NCI-H510A treated with DMSO at 0.1 percent for 48 hours (cell line): ENCODE measurements around the gene EIF4G1.

ENCODE experiments used
- DNase-seq: peaks from one replicate; lab custom pipeline; 2025; lab: John Stamatoyannopoulos, UW

Gene EIF4G1

DNA sequence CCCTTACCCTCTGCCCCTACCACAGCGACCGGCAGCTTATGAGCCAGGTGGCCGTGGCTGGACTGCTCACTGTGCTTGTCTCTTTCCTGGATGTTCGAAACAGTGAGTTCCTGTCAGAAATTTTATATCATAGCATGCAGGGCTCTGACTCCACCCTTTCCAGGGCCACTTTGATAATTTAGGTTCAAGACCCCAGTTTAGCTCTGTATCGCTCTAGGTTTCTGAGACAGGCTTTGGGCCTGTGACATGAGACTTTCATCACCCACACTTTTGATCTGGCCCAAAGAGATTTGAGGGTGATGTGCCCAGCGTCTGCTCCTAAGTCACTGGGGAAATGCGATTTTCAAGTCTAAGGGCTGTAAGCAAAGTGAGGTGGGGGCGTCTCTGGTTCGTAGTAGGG lies 6.5 kb upstream of the EIF4G1 start:
- no peak for DNase-seq

DNA sequence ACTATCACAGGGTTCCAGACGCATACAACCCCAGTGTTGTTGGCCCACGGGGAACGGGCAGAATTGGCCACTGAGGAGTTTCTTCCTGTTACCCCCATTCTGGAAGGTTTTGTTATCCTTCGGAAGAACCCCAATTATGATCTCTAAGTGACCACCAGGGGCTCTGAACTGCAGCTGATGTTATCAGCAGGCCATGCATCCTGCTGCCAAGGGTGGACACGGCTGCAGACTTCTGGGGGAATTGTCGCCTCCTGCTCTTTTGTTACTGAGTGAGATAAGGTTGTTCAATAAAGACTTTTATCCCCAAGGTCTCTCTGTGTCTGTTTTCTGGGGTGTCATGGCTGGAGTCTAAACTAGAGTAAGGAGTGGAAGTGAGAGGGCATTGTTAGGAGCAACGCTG lies 5.7 kb upstream of the EIF4G1 start:
- DNase-seq, result no peak

DNA sequence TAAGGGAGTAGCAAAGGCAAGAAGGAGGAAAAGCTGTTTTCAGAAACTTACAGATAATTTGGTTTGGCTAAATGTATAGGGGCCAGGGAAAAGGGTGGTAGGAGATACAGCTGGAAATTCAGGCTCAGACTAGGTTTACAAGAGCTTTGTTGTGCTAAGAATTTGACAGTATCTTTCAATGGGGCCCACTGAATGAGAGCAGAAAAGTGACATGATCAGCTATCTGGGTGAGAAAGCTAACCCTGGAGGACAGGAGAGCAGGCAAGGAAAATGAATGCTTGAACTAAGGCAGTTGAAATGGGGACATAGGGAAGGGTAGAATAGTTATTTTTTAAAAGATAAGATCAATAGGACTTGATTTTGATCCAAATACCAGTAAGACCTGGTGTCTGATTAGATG lies 2.8 kb upstream of the EIF4G1 start:
- no peak for DNase-seq

DNA sequence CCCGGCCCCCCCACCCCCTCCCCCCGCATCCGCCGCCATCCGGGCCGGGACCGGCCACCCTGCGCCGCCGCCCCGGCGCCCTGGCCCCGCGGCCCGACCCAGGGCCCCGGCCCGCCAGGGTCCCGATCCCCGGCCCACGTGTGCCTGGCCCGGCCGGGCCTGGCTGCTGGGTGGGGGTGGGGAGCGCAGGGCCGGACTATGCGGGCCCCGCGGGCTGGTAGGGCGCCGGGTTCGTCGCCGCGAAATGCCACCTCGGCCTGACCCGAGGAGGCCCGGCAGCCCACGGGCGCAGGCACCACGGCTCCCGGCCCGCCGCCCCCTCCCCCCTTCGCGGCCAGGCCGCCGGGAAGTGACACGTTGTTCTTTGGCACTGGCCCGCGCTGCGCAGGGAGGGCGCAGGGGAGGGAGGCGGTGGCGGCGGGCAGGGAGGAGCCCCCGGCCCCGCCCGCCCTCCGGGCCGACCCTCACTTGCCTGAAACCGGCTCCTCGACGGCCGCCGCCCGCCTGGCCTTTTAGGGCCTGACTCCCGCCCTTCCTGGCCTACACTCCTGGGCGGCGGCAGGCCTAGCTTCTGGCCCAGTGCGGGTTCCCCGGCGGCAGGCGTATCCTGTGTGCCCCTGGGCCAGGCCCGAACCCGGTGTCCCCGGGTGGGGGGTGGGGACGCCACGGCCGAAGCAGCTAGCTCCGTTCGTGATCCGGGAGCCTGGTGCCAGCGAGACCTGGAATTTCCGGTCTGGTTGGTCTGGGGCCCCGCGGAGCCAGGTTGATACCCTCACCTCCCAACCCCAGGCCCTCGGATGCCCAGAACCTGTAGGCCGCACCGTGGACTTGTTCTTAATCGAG lies 515 bp downstream of the EIF4G1 start:
- DNase-seq, result peak; percentile 33

DNA sequence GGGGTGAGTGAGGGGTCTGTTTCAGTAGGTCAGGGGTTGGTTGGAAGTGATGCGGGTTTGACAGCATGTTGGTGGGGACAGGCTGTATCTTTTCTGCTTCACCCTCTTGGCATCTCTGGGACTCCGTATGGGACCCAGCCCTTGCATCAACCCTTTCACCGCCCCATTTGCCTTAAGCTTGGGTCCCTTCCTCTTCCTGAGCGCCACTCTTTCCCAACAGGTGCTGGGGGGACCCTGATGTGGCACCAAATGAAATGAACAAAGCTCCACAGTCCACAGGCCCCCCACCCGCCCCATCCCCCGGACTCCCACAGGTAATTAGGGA lies 1.1 kb downstream of the EIF4G1 start:
- no peak for DNase-seq

DNA sequence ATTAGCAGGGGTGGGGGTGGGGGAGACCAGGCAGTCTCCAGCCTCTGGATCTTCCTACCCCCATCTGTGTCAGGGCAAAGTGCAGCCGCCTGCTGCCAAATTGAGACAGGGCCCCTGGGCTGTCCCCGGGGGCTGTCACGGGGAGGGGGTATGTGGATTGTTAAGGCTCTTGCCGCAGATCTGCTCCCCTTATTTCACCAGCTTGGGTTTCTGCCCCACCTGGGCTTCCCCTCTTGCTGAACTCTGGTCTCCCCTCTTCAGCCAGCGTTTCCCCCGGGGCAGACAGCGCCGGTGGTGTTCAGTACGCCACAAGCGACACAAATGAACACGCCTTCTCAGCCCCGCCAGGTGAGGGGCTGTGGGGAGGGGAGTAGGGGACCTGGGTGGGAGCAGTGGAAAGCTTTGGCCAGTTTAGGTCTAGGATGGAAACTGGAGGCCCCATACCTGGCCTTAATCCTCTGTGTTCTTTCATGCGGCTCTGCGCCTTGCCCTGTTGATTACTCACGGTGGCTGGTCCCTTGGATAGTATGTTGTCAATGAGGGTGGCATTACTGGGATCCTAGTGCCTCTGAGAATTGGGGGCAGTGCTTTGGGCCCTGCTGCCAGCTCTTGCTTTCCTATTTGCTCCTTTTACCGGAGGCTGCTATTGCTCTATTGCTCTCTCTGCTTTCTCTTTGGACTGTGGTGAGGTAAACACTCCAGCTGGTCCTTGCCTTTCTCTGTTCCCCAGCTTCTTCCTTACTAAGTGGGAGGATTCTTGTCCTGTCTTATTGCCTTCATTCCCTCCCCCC lies 1.7 kb downstream of the EIF4G1 start:
- DNase-seq, result no peak

DNA sequence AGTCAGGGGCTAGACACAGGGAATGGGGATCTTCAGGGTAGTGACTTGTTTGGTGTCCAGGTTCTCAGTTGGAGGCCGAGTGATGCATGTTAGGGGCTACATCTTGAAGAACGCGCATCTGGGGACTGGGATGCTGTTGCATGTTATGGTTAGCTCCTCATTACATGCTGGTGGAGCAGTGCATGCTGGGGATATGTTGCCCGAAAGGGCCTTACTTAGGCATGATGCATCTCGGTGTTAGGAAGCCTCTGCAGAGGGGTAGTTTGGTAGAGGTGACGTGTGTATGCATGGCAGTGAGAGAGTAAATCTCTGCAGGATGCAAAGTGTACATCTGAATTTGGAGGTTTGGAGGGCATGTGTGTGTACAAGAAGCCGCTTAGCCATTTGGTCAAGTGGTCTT lies 2.4 kb downstream of the EIF4G1 start:
- no peak for DNase-seq

DNA sequence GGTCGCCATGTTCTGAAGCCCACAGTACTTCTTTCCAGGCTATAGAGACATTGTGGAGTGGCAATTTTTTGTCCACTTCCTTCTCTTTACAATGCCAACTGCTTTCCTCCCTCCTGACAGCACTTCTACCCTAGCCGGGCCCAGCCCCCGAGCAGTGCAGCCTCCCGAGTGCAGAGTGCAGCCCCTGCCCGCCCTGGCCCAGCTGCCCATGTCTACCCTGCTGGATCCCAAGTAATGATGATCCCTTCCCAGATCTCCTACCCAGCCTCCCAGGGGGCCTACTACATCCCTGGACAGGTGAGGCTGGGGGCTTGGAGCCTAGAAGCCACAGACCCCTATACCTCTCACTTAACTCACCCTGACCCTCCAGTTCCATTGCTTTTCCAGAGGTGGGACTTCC lies 2.8 kb downstream of the EIF4G1 start:
- DNase-seq, result no peak

DNA sequence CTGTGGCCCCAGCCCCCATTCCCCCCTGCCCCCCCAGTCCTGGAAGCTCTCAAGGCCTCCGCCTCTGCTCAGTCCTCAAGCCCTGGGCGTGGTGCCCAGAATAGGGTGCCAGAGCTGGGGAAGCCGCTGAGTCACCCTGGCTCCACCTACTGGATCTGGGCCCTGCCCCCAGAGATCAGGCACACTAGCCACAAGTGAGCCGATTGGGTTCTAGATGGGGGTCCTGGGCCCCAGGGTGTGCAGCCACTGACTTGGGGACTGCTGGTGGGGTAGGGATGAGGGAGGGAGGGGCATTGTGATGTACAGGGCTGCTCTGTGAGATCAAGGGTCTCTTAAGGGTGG lies 5.7 kb downstream of the EIF4G1 start:
- no peak for DNase-seq

DNA sequence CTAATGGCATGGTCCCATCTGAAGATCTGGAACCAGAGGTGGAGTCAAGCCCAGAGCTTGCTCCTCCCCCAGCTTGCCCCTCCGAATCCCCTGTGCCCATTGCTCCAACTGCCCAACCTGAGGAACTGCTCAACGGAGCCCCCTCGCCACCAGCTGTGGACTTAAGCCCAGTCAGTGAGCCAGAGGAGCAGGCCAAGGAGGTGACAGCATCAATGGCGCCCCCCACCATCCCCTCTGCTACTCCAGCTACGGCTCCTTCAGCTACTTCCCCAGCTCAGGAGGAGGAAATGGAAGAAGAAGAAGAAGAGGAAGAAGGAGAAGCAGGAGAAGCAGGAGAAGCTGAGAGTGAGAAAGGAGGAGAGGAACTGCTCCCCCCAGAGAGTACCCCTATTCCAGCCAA lies 7.3 kb downstream of the EIF4G1 start:
- no peak for DNase-seq

DNA sequence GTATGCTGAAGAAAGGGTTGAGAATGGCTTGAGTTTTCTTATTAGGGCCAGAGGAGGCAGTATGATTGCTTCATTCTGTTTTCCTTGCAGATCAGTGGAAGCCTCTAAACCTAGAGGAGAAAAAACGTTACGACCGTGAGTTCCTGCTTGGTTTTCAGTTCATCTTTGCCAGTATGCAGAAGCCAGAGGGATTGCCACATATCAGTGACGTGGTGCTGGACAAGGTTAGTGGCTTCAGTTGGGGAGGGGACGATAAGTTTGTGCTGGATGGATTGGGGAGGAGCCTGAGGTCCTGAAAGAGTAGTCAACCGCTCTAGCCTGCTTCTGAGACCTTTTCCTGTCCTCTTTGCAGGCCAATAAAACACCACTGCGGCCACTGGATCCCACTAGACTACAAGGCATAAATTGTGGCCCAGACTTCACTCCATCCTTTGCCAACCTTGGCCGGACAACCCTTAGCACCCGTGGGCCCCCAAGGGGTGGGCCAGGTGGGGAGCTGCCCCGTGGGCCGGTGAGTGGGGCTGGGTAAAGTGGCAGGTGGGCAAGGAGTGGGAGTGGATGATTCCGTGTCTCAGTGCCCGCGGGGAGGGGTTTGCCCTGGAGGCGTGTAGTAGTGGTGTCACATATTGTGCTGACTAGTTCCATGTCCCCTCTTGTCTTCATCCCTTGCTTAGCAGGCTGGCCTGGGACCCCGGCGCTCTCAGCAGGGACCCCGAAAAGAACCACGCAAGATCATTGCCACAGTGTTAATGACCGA lies 8.5 kb downstream of the EIF4G1 start:
- no peak for DNase-seq

DNA sequence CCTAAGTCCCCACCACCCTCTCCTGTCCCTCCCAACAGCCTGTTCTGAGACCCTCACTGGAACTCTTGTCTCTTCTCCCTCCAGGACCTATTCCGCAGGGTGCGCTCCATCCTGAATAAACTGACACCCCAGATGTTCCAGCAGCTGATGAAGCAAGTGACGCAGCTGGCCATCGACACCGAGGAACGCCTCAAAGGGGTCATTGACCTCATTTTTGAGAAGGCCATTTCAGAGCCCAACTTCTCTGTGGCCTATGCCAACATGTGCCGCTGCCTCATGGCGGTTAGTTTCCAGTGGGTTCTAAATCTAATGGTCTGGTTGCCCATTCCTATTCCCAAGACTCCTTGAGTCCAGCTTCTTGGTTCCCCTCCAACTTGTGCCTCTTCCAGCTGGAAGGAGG lies 9.3 kb downstream of the EIF4G1 start:
- DNase-seq, result no peak

DNA sequence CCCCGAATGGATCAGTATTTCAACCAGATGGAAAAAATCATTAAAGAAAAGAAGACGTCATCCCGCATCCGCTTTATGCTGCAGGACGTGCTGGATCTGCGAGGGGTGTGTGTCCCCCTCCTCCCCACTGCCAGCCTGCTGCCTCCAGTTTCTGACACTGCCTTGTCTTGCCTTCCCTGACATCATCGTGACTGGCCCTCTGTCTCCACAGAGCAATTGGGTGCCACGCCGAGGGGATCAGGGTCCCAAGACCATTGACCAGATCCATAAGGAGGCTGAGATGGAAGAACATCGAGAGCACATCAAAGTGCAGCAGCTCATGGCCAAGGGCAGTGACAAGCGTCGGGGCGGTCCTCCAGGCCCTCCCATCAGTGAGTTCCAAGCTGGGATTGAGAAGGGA lies 10.9 kb downstream of the EIF4G1 start:
- DNase-seq, result no peak

DNA sequence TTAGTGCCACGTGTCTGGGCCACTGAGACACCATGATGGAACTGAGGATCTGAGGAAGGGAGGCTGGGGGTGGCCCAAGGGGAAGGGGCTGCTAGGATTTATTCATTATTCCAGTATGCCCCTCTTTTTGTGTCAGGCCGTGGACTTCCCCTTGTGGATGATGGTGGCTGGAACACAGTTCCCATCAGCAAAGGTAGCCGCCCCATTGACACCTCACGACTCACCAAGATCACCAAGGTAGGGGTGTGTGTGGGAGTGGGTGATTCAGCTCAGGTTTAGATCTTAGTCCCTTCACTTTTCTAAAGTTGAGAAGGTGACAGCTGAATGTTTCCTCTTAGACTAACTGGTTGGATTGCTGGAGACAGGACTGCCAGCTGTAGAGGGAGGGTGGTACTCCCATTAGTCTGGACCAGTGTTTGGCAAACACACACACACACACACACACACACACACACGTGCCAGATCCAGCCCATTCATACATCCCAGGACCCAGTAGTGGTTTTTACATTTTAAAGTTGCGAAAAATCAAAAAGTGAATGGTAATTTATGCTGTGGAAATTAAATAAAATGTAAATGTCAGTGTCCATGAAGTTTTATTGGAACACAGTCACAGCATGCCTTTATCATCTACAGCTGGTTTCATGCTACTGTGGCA lies 11.4 kb downstream of the EIF4G1 start:
- DNase-seq, result no peak

DNA sequence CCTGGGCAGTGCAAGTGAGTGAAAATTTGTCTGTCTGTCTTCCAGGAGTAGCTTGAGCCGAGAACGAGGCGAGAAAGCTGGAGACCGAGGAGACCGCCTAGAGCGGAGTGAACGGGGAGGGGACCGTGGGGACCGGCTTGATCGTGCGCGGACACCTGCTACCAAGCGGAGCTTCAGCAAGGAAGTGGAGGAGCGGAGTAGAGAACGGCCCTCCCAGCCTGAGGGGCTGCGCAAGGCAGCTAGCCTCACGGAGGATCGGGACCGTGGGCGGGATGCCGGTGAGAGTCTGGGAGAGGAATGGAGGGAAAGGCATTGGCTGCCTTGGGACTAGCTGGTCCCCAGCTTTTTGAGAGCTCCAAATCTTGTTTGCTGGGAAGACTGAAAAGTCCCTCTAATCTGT lies 12.8 kb downstream of the EIF4G1 start:
- DNase-seq, result no peak

DNA sequence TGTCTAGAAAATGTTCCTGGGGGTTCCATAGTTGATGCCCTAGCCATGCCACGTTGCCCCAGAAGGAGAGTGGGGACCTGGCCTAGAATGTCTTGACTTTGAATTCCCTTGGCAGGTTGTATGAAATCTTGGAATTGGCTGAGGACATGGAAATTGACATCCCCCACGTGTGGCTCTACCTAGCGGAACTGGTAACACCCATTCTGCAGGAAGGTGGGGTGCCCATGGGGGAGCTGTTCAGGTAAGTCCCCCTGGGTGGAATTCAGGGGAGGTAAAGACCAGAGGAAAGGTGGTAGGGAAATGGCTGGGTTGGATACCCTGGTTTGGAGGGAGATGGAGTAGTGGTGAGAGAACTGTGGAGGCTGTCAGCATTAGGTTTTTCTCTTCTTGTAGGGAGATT lies 14.1 kb downstream of the EIF4G1 start:
- DNase-seq, result no peak

DNA sequence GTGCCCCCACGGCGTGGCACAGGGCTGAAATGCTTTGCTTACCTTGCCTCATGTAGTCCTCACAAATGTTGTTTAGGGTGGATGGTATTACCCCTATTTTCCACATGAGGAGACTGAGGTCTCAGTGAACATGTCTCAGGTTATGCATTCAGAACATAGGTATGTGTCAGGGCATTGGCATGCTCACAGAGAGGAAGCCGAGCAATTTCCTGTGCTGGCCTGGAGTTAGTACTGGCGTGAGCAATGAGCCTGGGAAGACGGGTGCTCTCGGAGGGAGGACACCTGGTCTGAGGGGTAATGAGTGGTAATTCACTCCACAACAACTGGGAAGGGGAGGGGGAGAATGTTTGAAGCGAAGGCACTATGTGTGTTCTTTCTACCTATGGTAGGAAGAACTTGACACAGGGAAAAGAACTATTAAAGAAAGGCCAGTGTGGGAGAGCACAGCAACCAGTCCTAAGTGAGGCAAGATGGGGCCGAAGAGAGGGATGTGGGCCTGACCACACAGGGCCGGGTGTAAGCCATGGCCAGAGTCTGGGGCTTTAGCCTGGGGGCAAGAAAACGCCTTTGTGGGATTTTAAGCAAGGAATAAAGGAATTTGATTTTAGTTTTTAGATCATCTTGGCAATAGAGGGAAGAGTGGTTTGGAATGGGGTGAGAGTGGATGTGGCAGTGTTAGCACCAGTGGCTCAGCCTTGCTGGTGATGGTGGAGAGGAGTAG lies 18.1 kb downstream of the EIF4G1 start:
- DNase-seq, result no peak

DNA sequence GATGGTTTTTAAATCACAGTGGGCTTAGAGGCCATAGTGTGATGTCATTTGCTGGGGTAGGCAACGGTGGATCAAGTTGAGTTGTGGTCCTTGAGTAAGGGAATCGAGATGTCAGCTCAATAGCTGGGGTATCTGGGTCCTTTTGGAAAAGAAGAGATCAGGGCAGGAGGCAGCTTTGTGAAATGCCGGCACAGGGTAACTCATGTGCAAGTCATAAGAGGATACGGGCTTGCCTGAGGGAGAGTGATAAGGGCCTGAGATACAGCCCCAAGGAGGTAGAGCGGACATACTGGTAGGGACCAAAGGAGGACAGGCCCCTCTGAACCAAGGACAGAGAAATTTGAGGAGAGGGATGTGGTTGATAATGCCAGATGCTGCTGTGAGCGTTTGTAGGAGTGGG lies 18.8 kb downstream of the EIF4G1 start:
- no peak for DNase-seq

DNA sequence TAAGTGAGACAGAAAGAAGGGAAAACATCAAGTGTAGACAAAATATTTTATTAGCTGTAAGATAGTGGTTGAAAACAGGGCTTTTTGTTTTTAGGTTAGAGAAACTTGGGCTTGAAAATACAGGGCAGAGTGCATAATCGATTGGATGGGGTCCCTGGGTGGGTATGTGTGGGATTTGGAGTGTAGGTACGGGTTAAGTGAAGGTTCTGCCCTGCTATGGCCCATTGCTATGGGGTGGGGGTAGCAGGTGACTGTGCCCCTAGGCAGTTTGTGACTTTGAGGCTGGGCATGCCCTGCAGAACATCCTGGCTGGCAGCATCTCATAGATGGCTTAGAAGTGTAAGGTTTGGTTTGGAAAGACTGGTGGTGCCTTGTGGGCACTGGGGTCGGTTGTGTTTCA lies 19.3 kb downstream of the EIF4G1 start:
- DNase-seq, result no peak

DNA sequence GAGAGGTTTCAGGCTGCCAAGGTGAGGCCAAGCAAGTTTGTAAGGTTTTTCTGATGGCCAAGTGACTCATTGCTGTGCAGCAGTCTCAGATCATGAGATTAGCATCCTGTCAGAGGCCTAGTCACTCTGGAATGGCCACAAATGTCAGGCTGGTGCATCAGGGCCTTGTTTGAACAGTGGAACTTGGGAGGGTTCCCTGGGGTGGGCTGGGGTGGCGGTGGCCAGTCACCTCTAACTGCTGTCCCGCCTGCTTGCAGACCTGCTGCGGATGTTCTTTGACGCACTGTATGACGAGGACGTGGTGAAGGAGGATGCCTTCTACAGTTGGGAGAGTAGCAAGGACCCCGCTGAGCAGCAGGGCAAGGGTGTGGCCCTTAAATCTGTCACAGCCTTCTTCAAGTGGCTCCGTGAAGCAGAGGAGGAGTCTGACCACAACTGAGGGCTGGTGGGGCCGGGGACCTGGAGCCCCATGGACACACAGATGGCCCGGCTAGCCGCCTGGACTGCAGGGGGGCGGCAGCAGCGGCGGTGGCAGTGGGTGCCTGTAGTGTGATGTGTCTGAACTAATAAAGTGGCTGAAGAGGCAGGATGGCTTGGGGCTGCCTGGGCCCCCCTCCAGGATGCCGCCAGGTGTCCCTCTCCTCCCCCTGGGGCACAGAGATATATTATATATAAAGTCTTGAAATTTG lies 20.2 kb downstream of the EIF4G1 start:
- DNase-seq, result no peak

DNA sequence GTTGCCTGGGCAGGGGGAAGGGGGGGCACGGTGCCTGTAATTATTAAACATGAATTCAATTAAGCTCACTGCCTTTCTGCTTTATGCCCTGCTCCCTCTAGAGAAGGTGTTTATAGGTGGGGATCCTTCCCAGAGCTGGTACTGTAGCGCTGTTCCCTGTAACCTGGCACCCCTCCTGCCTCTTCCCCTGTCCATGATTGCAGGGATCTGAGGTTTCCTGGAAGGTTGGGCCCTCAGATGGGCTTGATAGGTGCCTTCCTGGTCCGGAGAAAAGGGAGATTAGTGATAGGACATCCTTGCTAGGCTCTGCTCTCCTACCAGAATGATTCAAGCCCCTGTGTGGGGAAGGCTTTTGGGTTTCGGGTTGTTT lies 20.9 kb downstream of the EIF4G1 start:
- DNase-seq, result no peak
